Choroid plexus epithelial cell (primary cell): ENCODE measurements around the gene GC.
"Not testable (repeated sequence)": the region's sequence is repeated elsewhere in the genome, so short reads cannot be mapped to it uniquely, and the experiment has no call there.

ENCODE experiments used
- DNase-seq: peaks from one replicate; pipeline ENCODE4 v3.0.0-alpha.2; 2010; ENCODE audit warnings: low read depth
- H3K4me3 ChIP-seq: 2 replicates; pipeline ENCODE4 v1.5.1; 2011; ENCODE audit warnings: low read depth, mild to moderate bottlenecking, control low read depth, low read length, moderate library complexity
- TF ChIP-seq, protein P1 (sequence below): conservative IDR thresholded peaks from 2 replicates; pipeline ENCODE4 v1.5.1; 2011; ENCODE audit warnings: low read depth, mild to moderate bottlenecking, control low read depth, inconsistent platforms, low read length, moderate library complexity

GC gene

DNA sequence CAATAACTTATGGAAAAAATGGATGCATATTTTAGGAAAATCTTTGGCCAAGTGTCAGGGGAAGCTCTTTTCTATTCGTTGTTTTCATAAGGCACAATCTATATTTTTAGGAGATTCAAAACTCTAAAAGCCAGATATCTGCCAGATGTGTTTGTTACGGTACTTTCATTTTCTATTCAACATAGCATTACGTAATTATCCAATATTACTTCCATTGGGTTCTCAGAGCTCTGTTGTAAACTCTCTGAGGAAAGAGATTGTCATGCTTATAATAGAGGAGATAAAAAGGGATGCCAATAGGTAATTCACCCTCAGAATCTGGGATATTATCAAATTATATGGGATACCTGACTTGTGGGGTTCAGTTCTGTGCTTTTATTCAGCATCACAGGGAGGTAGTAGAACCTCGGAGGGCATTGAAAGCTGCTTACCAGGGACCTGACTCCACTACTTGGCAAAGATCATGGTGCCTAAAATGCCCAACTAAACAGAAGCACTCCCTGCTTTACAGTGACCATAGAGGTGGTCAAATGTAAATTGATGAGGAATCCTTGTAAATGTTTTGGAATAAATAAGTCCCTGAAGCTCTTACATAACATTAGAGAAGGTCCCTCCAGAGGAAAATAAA lies 32.9 kb upstream of the GC start:
- no peak overlapping the region for H3K4me3 ChIP-seq
- no peak for DNase-seq
- TF ChIP-seq, protein P1, sequence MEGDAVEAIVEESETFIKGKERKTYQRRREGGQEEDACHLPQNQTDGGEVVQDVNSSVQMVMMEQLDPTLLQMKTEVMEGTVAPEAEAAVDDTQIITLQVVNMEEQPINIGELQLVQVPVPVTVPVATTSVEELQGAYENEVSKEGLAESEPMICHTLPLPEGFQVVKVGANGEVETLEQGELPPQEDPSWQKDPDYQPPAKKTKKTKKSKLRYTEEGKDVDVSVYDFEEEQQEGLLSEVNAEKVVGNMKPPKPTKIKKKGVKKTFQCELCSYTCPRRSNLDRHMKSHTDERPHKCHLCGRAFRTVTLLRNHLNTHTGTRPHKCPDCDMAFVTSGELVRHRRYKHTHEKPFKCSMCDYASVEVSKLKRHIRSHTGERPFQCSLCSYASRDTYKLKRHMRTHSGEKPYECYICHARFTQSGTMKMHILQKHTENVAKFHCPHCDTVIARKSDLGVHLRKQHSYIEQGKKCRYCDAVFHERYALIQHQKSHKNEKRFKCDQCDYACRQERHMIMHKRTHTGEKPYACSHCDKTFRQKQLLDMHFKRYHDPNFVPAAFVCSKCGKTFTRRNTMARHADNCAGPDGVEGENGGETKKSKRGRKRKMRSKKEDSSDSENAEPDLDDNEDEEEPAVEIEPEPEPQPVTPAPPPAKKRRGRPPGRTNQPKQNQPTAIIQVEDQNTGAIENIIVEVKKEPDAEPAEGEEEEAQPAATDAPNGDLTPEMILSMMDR, result no peak

- H3K4me3 ChIP-seq, result no peak overlapping the region
- DNase-seq, result no peak
- TF ChIP-seq, protein P1, result no peak
Observed at GRCh38 chr4:71814433-71814832, 30.6 kb upstream of the GC start.

DNA sequence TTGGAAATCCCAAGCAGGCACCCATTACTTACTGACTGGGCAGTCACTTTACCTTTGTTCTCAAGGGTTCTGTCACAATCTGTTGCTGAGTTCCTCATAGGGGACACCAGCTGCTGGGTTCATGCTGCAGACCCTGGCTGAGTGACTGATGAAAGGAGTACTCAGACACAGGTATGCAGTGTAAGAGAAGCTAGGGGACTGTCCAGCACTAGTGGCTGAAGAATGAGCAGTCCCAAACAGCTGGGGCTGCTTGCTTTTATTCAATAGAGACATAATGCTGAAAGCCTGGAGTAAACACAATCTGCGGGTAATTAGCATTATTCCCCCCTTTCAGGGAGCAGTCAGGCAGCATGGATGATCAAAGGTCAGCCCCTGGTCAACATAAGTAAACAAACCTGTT lies 25.9 kb upstream of the GC start:
- H3K4me3 ChIP-seq, DNase-seq: not testable (repeated sequence)

GRCh38 chr4:71807469-71807868 lies 23.6 kb upstream of the GC start:
- TF ChIP-seq, protein P1, result no peak
- no peak overlapping the region for H3K4me3 ChIP-seq

GRCh38 chr4:71805230-71805629 lies 21.4 kb upstream of the GC start:
- DNase-seq, H3K4me3 ChIP-seq: not testable (repeated sequence)

More at GRCh38 chr4:71807469-71807868, 23.6 kb upstream of the GC start:
- DNase-seq, result no peak

DNA sequence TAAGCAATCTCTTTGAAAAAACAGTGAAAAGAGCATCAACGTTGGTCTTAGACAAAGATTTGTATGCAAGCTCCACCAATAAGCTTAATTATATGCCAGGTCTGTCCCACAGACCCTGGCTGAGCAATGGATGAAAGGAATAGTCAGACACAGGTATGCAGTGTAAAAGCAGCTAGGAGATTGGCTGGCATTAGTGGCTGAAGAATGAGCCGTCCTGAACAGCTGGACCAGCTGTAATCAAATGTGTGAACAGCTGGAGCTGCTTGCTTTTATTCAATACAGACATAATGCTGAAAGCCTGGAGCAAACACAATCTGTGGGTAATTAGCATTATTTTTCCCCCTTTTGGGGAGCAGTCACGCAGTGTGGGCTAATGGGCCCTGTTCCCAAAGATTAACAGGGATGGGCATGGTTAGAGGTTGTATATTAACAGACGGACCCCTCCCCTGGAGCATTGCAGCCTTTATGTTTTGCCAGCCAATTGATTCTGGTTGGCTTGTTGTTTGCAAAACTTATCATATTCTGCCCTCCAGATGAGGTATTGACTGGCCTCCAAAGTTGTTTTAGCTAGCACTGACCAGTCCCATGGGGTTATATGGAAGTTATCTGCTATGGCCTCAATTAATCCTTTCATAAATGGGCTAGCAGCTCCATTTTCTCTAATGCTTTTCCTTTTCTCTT lies 20.3 kb upstream of the GC start:
- not testable (repeated sequence) for DNase-seq, H3K4me3 ChIP-seq

GRCh38 chr4:71785959-71786358 lies 2.1 kb upstream of the GC start:
- TF ChIP-seq, protein P1, result no peak
- DNase-seq, result no peak
- no peak overlapping the region for H3K4me3 ChIP-seq

GRCh38 chr4:71784569-71785197 lies 804 bp upstream of the GC start:
- DNase-seq, result no peak
- TF ChIP-seq, protein P1, result no peak
- no peak overlapping the region for H3K4me3 ChIP-seq
